Right lung (tissue), 5 donors: Measurements from ENCODE around the gene MBOAT2. TPM values are rescaled to one million over a fixed set of nuclear protein-coding genes. Genes with fewer than 3 reads are reported as not detected.
"Not testable (repeated sequence)": the region's sequence is repeated elsewhere in the genome, so short reads cannot be mapped to it uniquely, and the experiment has no call there.

Source experiments
- DNase-seq, 2 donors: peaks; one replicate each; pipeline ENCODE4 v3.0.0-alpha.2; 2013
- polyA plus RNA-seq, 5 donors: library from polyadenylated mRNA; unstranded; fragments of 120-200 nt; gene quantifications; one replicate each; pipeline versions ENCODE4 v1.2.1 to v1.2.3, GENCODE V29; 2013; ENCODE audit warnings: inconsistent platforms in 1 of 5, low replicate concordance in 1 of 5; ENCODE audit not compliant: insufficient read length in 5 of 5, insufficient read depth in 1 of 5

The MBOAT2 gene
- polyA plus RNA-seq, 5 donors, result 38.1 to 89.6 (median 78.8) TPM

DNA sequence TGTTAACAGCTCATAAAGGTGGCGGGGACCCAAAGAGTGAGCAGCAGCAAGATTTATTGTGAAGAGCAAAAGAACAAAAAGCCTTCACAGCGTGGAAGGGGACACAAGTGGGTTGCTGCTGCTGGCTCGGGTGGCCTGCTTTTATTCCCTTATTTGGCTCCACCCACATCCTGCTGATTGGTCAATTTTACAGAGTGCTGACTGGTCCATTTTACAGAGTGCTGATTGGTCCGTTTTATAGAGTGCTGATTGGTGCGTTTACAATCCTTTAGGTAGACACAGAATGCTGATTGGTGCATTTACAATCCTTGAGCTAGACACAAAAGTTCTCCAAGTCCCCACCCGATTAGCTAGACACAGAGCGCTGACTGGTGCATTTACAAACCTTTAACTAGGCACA is 100.7 kb downstream of the MBOAT2 start:
- DNase-seq, result not testable (repeated sequence)

DNA sequence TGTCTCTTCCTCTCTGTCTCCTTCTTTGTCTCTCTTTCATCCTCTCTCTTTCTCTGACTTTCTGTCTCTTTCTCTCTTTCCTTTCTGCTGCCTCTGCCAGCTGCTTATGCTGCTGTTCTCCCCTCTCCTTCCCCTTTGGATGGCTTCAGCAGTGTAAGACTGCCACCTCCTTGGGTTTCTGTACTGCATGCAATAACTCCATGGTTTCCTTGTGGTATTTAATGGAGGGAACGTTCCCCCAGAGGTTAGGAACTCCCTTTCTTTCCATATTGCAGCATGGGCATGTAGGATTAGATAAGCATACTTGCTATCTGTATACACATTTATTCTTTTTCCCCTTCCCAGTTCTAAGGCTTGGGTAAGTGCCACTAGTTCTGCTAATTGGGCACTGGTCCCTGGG is 106.3 kb downstream of the MBOAT2 start:
- not testable (repeated sequence) for DNase-seq

DNA sequence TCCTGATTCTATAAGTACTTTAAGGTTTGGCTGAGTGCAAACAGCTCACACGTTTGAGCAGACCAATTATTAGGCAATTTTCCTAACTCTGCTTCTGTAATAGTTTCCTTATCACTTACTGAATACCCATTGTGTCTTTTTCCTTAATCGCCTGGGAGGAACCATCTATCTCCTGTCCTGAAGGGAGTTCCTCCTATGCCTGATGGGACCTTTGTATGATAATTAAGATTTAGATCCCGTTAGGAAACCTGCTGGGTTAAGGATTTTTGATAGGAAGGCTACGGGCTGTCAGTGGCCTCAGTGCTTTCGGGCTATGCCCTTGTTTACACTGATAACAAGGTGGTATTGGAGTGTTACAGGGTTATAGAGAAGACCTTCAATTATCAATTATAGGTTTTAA is 106.8 kb downstream of the MBOAT2 start:
- not testable (repeated sequence) for DNase-seq

DNA sequence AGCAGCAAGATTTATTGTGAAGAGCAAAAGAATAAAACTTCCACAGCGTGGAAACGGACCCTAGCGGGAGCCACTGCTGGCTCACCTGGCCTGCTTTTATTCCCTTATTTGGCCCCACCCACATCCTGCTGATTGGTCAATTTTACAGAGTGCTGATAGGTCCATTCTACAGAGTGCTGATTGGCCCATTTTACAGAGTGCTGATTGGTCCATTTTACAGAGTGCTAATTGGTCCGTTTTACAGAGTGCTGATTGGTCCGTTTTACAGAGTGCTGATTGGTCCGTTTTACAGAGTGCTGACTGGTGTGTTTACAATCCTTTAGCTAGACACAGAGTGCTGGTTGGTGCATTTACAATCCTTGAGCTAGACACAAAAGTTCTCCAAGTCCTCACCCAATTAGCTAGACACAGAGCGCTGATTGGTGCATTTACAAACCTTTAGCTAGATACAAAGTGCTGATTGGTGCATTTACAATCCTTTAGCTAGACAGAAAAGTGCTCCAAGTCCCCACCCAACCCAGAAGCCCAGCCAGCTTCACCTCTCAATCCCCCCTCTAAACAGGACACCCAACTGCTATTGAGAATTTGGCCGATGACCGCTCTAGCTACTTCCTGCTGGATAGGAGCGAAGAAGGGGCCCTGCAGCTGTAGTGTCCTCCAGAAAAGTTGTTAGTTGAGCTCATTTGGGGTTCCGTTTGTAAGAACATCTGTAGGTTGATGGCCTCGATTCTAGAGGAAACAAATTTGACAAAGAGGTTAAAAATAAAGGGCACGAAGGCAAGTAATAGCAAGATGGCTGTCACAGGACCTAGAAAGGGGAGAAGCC is 108.2 kb downstream of the MBOAT2 start:
- not testable (repeated sequence) for DNase-seq

DNA sequence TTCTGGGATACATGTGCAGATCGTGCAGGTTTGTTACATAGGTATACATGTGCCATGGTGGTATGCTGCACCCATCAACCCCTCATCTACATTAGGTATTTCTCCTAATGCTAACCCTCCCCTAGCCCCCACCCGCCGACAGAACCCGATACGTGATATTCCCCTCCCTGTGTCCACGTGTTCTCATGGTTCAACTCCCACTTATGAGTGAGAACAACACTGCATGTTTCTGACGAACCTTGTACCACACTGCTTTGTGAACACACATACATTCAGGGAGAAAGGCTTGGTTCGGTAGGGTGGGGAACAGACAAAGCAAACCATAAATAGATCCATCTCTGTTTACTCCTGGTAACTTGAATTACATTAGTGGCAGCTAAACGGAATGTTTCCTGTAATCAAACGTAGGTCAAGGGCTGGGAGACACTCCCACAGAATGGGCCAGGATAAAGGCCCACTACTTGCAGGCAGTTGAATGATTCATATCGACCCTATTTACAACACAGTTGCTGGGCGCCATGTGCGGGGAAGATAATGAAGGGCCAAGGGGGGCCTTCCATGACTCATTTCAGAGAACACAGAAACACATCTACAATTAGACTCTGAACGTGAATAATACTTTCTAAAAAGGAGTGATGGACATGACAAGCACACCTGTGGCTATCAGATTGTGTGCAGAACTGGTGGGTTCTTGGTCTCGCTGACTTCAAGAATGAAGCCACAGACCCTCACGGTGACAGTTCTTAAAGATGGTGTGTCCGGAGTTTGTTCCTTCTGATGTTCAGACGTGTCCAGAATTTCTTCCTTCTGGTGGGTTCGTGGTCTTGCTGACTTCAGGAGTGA is 109.3 kb downstream of the MBOAT2 start:
- no peak for DNase-seq

DNA sequence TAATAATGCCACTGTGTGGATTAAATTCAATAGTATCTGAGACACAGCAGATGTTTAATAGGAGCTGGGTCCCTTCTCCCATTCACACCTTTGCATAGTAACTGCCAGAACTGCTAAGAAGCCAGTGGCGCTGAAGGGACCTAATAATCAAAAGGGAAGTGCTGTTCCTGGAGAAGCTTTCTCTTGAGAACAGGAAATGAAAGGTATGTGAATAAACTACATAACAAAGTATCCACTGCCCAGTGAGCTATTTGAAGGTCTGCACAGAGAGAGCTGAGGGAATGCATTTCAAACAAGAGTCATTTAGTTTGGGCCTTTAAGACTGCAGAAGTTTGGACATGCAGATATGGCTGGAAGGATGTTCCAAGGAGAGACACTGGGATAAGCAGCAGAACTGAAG is 110.0 kb downstream of the MBOAT2 start:
- DNase-seq, result no peak

DNA sequence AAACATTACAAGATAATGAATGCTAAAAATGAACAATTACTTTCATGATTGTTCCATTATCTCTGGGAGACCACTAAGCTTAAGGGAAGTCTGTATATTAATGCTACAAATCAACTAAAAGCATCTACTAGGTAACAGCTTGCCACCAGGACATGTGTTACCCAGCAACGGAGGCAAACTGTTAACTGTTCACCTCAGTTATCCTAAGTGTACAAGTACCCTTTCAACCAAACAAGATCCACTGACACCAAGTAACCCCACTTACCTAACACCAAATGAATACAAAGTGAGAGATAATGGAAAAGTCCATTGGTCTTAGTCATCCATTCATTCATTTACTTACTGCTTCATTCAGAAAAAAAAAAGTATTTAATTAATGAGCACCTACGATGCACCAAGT is 111.4 kb downstream of the MBOAT2 start:
- DNase-seq, result no peak

DNA sequence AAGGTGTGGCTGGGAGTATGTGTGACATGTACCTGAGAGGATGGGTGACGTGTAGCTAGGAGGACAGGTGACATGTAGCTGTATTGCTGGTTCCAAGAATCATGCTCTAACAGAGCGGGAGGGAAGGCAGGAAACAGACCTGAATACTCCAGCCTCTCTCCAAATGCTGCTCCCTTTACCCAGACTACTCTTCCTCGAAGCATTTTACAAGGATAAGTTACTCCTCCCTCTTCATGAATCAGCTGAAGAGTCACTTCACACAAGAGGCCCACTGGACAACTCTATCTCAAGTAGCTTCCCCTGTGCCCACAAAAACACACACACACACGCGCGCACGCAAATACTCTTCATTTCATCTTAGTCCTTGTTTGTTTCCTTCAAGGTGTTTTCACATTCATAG is 113.5 kb downstream of the MBOAT2 start:
- DNase-seq, result no peak

DNA sequence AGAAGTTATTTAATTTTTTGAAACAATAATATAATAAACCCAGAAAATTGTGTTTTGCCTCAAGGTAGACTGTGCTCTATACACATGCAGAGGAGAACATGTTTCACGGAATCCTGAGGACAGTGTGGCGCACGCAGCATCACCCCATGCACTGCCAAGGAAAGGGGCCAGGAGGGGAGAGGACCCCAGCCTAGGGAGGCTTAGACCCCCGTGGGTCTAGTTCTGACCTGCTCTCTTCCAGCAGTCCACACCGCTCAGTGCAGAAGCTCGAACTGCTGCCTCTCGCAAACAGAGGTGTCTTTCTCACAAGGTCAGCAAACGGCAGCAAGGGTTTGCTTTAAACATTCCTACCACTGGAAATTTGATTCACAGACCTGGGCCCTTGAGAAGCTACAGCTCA is 114.5 kb downstream of the MBOAT2 start:
- DNase-seq, result no peak

DNA sequence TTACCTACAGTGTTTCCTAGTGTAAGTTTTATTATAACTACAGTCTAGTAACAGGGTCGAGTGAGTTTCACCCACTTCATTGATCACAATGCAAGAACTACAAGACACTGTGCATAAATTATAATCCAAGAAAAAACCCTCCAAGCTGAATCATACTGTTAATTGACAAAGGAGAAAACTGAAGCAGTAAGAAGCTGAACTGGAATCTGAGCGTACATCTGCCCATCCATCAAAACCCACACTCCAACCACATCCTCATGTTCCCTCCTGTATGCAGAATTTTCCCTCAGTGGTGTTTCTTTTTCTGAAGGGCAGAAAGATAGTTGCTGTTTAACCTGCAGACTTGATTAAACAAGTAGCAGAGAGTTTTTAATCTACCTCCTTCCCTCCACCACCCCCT is 116.6 kb downstream of the MBOAT2 start:
- no peak for DNase-seq

DNA sequence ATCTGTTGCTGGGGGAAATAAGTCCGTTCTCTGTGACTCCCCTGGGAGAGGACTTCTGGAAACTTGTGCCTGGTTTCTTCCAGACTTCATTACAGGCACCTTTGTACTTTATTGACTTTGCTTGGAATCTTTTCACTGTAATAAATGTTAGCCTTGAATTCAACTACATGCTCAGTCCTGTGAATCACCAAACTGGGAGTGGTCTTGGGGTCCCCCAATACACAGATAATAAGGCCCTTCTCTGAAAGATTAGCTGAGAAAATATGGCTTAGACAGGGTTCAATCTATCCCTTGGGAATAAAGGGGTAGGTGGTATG is 117.3 kb downstream of the MBOAT2 start:
- no peak for DNase-seq

DNA sequence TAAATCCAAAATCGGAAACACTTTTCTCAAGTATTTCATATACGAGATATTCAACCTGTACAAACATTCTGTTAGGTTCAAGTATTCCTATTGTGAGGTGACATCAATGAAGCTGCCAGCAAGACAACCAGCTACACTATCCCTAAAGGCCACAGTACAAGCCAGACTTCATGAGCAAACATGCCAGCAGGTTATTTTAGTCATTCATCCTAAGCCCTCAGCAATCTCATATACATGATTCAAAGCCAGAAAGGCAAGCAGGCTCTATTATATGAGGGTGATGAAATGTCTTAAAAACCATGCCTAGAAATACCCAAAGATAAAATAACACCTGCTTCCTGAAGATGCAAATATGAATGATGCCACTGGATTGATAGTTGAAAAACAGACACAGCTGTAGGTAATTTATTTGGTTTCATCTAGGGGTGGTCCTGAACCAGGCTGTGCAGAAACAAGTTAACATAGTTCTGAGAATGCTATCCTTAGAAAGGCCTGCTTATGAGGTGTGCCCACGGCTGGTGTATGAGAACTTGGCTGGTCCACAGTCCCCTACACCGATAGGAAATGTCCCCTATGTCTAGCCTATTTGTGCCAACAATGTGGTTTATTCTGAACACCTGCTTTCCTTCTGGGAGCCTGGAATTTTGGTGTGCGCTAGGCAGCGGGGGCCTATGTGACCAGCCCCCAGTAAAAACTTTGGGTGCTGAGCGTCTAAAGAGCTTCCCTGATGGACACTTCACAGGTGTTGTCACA is 117.9 kb downstream of the MBOAT2 start:
- DNase-seq, result no peak

DNA sequence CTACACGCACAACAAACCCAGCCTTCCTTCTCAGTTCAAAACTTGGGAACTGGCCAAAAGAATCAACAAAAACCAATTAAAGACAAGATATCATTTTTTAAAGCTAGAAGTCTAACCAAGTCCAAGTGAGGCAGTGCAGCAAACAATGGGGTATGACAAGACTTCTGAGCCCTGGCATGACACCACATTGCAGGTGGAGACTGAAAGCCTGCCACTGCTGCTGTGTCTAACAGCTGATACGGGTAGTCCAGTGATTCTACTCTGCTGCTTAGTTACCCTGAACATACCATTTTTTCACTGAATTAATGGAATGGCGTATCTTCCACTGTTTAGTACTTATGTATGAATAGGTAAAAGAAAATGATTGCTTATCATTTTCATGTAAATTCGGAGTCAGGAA is 118.7 kb downstream of the MBOAT2 start:
- DNase-seq, result no peak

DNA sequence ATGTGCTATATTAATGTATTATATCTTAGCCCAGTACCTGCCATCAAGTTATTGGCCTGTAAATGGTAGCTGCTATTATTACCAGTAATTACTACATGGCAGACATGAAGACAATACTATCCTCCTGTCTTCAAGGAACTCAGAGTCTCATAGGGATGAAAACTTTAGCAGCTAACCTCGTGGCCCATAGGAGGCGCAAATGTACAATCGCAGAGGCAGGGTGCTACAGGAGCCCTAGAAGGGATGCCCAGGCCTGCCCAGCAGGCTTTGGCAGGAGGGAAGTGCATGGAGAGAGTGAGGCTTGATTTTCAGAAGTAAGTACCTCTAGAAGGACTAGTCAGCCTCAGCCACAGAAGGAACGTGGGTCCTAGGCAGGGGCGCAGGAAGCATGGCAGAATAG is 121.4 kb downstream of the MBOAT2 start:
- no peak for DNase-seq

DNA sequence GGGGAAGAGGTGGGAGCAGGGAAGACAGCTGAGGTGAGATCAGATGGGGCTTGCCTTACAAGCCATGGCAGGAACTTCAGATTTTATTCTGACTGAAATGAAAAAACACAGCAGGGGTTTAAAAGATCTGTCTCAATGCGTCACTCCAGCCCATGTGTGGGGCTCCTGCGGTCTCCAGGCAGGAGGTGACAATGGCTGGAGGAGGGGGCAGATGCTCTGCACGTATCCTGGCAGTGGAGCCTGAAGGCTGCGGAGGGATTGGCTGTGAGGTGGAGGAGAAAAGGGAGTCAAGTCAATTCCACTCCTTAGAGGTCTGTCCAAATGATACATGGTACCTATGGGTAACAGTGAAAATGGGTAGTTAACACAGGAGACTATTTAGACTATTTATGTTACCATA is 125.6 kb downstream of the MBOAT2 start:
- DNase-seq, result no peak

DNA sequence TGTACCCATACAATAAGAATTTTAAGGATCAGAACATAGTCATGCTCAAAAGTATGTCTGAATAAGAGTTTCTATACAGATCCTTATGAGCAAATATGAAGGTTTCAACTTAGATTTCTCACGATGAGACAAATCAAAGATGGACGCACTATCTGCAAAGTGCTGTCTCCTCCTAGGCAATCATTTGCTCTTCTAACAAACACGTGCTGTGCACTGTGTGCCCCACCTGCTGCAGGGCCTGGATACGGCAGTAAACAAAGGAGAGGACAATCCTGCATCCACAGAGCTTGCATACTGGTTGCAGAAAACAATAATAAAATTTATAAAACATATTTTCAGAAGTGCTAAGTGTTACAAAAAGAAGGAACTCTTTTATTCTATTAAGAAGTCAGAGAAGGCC is 126.2 kb downstream of the MBOAT2 start:
- no peak for DNase-seq

DNA sequence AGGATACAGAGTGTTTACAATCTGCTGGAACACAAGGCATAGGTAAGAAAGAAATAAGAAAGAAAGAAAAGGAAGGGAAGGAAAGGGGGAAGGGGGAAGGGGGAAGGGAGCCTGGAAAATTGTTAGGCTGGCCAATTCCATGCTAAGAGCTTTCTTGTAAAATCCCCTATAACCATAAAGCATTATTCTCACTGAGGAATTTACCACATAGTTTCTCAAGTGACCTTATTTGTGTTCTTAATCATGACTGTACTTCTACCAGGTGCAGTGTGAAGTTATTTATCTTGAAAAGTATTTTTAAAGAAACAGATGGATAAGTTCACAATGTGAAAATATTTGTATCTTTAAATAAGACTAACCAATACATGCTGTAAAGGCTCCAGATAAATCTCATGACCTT is 126.9 kb downstream of the MBOAT2 start:
- DNase-seq, result no peak

DNA sequence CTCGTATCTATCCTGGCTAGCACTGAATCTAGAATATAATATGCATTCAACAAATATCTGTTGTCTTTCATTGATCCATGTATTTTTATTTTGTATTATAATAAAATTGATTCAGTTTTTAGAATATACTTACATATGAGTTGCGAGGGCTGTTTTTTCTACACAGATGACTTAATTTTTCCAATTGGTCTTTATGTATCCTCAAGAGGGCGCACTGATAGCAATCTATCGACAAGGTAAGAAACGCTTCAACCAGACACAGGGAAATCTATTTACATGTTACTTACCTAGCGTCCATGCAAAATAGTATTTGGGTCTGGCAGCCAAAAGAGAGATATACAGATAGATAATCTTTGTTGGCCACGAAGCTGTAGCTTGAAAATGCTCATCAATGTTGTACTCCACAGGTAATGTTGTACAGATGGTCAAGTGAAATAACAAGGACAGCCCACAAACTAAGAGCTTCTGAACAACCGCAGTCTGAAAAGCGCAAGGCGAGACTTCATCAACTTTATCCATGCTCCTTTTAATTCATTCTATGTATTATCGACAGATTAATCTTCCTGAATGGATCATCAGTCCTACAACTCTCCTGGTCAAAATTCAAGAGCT is 130.6 kb downstream of the MBOAT2 start:
- peak; percentile 24 to 43 for DNase-seq

DNA sequence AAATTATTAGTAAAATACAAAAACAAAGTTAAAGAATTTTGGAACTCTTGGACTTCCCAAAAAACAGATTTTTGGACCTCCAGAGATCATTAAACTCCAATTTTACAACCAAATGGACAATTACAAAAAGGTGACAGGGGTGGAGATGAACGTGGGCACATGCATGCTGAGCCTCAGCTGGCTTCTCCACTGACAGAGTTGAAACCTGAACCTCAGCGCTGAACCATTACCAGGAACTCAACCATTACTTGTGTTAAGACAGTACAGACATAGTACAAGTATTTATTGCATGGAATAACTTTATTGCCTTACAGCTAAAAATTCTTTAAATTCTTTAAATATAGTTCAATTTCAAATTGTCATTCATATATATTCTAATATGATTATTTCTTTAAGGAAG is 133.0 kb downstream of the MBOAT2 start:
- DNase-seq, result no peak

DNA sequence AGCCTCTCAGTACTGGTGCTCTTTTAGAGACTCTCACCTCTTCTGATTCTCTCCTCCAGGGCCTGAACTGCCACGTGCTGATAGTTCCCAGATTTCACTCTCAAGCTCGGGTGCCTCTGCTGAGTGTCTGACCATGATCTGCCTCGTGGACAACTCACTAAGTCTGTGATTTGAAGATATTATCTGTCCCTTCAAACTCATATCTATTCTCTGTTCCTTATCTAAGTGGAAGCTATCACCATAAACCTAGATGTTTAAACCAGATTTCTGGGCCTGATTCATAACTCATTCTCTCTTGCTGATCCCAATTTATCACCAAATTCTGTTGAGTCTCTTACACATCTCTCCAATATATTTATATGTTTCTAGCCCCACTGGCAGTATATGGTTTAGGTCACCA is 136.1 kb downstream of the MBOAT2 start:
- DNase-seq, result no peak

DNA sequence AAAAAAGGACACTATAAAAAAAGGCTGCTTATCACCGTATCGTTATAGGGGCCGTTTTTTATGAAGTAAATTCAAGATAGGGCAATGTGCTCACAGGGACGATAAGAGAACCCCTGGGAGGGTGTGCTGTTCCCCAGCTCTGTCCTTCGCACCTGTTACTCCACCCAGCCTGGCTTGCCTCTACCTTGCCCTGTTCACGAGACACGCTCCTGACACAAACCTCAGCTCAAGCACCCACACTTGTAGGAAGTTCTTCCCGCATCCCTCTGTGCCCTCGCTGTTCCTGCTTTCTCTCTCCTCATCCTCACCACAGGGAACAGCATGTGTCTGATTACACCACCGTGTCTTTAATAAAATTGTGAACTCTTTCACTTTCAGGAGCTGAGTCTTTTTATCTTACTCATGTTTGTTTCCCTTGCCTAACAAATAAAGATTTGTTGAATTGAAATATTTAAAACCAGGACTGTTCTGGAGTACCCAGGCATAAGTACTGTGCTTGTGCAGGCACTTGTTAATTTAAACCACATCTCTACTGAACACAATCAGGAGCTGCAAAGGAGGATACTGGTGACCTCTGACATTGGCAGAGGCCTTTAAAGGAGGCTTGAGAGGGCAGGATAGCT is 140.0 kb downstream of the MBOAT2 start:
- DNase-seq, result no peak

DNA sequence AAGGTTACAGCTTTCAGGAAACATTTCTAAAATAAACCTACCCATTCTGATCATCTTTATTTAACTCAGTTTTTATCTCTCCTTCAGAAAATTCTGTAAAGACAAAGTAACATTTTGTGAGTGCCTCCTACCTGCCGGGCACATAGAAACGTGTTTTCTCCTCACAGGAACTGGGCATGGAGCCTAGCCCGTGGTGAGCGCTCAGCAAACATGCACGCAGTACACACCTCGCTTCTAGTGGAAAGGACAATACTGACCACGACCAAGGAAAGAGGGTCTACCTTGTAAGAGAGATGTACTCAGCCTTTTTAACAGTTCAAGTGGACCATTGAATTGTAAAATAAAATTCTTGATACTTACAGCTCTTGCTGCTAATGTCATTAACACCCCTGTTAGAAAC is 141.3 kb downstream of the MBOAT2 start:
- DNase-seq, result no peak
